IPS-18c (cell line): ENCODE measurements around the gene FGGY.
"Not testable (repeated sequence)": the region's sequence is repeated elsewhere in the genome, so short reads cannot be mapped to it uniquely, and the experiment has no call there.

Source experiments
- H3K4me3 ChIP-seq: 2 replicates; pipeline ENCODE4 v1.7.0; 2013; ENCODE audit warnings: low read depth, mild to moderate bottlenecking, low read length, moderate library complexity; ENCODE audit not compliant: insufficient read depth
- H3K9me3 ChIP-seq: one replicate; pipeline ENCODE4 v1.6.1; 2013; ENCODE audit warnings: mild to moderate bottlenecking, low read length, moderate library complexity; ENCODE audit not compliant: control insufficient read depth, insufficient read depth

Gene FGGY

GRCh38 chr1:59514061-59514909 is 217.4 kb downstream of the FGGY start:
- Histone ChIP-seq H3K4me3 (no peak overlapping the region), H3K9me3 (no peaks in the 10 kb centered on the region)

- Histone ChIP-seq H3K4me3 (no peak overlapping the region), H3K9me3 (no peaks in the 10 kb centered on the region)
Measured at GRCh38 chr1:59516881-59517280, 220.0 kb downstream of the FGGY start.

- Histone ChIP-seq H3K4me3 (no peak overlapping the region), H3K9me3 (no peaks in the 10 kb centered on the region)
Measured at GRCh38 chr1:59520194-59520593, 223.3 kb downstream of the FGGY start.

GRCh38 chr1:59520827-59521418 is 224.0 kb downstream of the FGGY start:
- no peaks in the 10 kb centered on the region for H3K9me3 ChIP-seq

GRCh38 chr1:59521456-59521855 is 224.6 kb downstream of the FGGY start:
- no peaks in the 10 kb centered on the region for H3K9me3 ChIP-seq
- H3K4me3 ChIP-seq, result no peak overlapping the region

More at GRCh38 chr1:59520827-59521418, 224.0 kb downstream of the FGGY start:
- H3K4me3 ChIP-seq, result no peak overlapping the region

- no peak overlapping the region for H3K4me3 ChIP-seq
Measured at GRCh38 chr1:59522925-59523505, 226.1 kb downstream of the FGGY start.

GRCh38 chr1:59523745-59524450 is 227.0 kb downstream of the FGGY start:
- Histone ChIP-seq H3K4me3 (no peak overlapping the region), H3K9me3 (no peaks in the 10 kb centered on the region)

More at GRCh38 chr1:59522925-59523505, 226.1 kb downstream of the FGGY start:
- no peaks in the 10 kb centered on the region for H3K9me3 ChIP-seq

GRCh38 chr1:59526240-59526639 is 229.3 kb downstream of the FGGY start:
- Histone ChIP-seq H3K9me3 (no peaks in the 10 kb centered on the region), H3K4me3 (no peak overlapping the region)

- H3K4me3 ChIP-seq, result no peak overlapping the region
Measured at GRCh38 chr1:59528471-59528870, 231.6 kb downstream of the FGGY start.

GRCh38 chr1:59528900-59529299 is 232.0 kb downstream of the FGGY start:
- Histone ChIP-seq H3K4me3 (no peak overlapping the region), H3K9me3 (no peaks in the 10 kb centered on the region)

More at GRCh38 chr1:59528471-59528870, 231.6 kb downstream of the FGGY start:
- no peaks in the 10 kb centered on the region for H3K9me3 ChIP-seq

- Histone ChIP-seq H3K4me3 (no peak overlapping the region), H3K9me3 (no peaks in the 10 kb centered on the region)
Measured at GRCh38 chr1:59530119-59530518, 233.2 kb downstream of the FGGY start.

- H3K9me3 ChIP-seq, result no peaks in the 10 kb centered on the region
- H3K4me3 ChIP-seq, result no peak overlapping the region
Measured at GRCh38 chr1:59532102-59532501, 235.2 kb downstream of the FGGY start.

GRCh38 chr1:59538476-59538875 is 241.6 kb downstream of the FGGY start:
- H3K4me3 ChIP-seq, H3K9me3 ChIP-seq: not testable (repeated sequence)

GRCh38 chr1:59539961-59540681 is 243.2 kb downstream of the FGGY start:
- no peaks in the 10 kb centered on the region for H3K9me3 ChIP-seq
- H3K4me3 ChIP-seq, result no peak overlapping the region

GRCh38 chr1:59541161-59541560 is 244.3 kb downstream of the FGGY start:
- H3K4me3 ChIP-seq, result no peak overlapping the region
- H3K9me3 ChIP-seq, result no peaks in the 10 kb centered on the region

- no peak overlapping the region for H3K4me3 ChIP-seq
Measured at GRCh38 chr1:59541891-59542290, 245.0 kb downstream of the FGGY start.

GRCh38 chr1:59543211-59543668 is 246.3 kb downstream of the FGGY start:
- Histone ChIP-seq H3K4me3 (no peak overlapping the region), H3K9me3 (no peaks in the 10 kb centered on the region)

More at GRCh38 chr1:59541891-59542290, 245.0 kb downstream of the FGGY start:
- H3K9me3 ChIP-seq, result no peaks in the 10 kb centered on the region
